A549 (cell line): ENCODE measurements around the gene KIAA1671.

Experiments used
- CEBPB ChIP-seq, 2 experiments: fragments of >200 bp in 1 of 2; sonication (Bioruptor Twin) in 1 of 2; formaldehyde crosslinking in 1 of 2; IDR thresholded peaks; 2 replicates each; pipeline ENCODE4 v1.6.1; 2012 to 2016
- CHD4 ChIP-seq: fragments of 200-600 bp; sonication (generic); IDR thresholded peaks from 2 replicates; pipeline ENCODE4 v1.6.1; 2016; ENCODE audit warnings: antibody characterized with exemption, mild to moderate bottlenecking, borderline replicate concordance
- CTCF ChIP-seq: fragments of >200 bp; sonication (Bioruptor Twin); formaldehyde crosslinking; IDR thresholded peaks from 3 replicates; pipeline ENCODE4 v1.5.1; 2016
- HMGXB4 ChIP-seq: fragments of 250-450 bp; sonication (Bioruptor Pico); IDR thresholded peaks from 2 replicates; pipeline ENCODE4 v1.5.0; 2021; ENCODE audit warnings: mild to moderate bottlenecking, moderate library complexity, borderline replicate concordance
- HOXB5 ChIP-seq: fragments of 250-450 bp; sonication (Bioruptor Pico); IDR thresholded peaks from 2 replicates; pipeline ENCODE4 v1.5.0; 2020; ENCODE audit warnings: mild to moderate bottlenecking, moderate library complexity
- NFE2L2 ChIP-seq: fragments of 150-350 bp; conservative IDR thresholded peaks from 2 replicates; pipeline ENCODE4 v1.6.1; 2014; ENCODE audit warnings: low read length
- POLR2A ChIP-seq: IDR thresholded peaks from 2 replicates; pipeline ENCODE4 v1.6.1; 2012; ENCODE audit warnings: mild to moderate bottlenecking, low read length
- POLR2AphosphoS2 ChIP-seq: conservative IDR thresholded peaks from 2 replicates; pipeline ENCODE4 v1.6.1; 2012; ENCODE audit warnings: low read length, improper control_type of control experiment, inconsistent platforms
- RAD21 ChIP-seq, 2 experiments: fragments of >200 bp in 1 of 2; sonication (Bioruptor Twin) in 1 of 2; formaldehyde crosslinking in 1 of 2; IDR thresholded peaks in 1 of 2; conservative IDR thresholded peaks in 1 of 2; 2 replicates in 1 of 2; 3 replicates in 1 of 2; pipeline ENCODE4 v1.6.1; 2012 to 2018; ENCODE audit warnings: inconsistent platforms in 1 of 2
- USF2 ChIP-seq: fragments of 450-650 bp; IDR thresholded peaks from 2 replicates; pipeline ENCODE4 v1.6.1; 2014; ENCODE audit warnings: antibody characterized with exemption
- ZSCAN20 ChIP-seq: fragments of 250-450 bp; sonication (Bioruptor Pico); IDR thresholded peaks from 2 replicates; pipeline ENCODE4 v1.8.0; 2022; ENCODE audit warnings: mild to moderate bottlenecking, moderate library complexity
- TF ChIP-seq, protein P1 (sequence below): fragments of 150-350 bp; IDR thresholded peaks from 2 replicates; pipeline ENCODE4 v1.6.1; 2014; ENCODE audit warnings: low read depth, mild to moderate bottlenecking, low read length
- TF ChIP-seq, protein P2 (sequence below): IDR thresholded peaks from 2 replicates; pipeline ENCODE4 v1.6.1; 2012

- TF ChIP-seq CTCF = no peak
- TF ChIP-seq RAD21 (conservative IDR thresholded peaks at IDR 0.05 in 1 of 2, IDR thresholded peaks at IDR 0.05 in 1 of 2) = no peak
- TF ChIP-seq CHD4 = no peak
- no peak for TF ChIP-seq ZSCAN20 (CRISPR knock-in tag)
- TF ChIP-seq HOXB5 (CRISPR knock-in tag) = no peak
- TF ChIP-seq, protein P1, sequence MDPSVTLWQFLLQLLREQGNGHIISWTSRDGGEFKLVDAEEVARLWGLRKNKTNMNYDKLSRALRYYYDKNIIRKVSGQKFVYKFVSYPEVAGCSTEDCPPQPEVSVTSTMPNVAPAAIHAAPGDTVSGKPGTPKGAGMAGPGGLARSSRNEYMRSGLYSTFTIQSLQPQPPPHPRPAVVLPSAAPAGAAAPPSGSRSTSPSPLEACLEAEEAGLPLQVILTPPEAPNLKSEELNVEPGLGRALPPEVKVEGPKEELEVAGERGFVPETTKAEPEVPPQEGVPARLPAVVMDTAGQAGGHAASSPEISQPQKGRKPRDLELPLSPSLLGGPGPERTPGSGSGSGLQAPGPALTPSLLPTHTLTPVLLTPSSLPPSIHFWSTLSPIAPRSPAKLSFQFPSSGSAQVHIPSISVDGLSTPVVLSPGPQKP = no peak
- no peak for TF ChIP-seq POLR2A
- TF ChIP-seq HMGXB4 (CRISPR knock-in tag) = no peak
- TF ChIP-seq USF2 = no peak
- no peak for TF ChIP-seq CEBPB (IDR thresholded peaks at IDR 0.05)
- no peak for TF ChIP-seq NFE2L2
- TF ChIP-seq POLR2AphosphoS2 = no peak
- TF ChIP-seq, protein P2, sequence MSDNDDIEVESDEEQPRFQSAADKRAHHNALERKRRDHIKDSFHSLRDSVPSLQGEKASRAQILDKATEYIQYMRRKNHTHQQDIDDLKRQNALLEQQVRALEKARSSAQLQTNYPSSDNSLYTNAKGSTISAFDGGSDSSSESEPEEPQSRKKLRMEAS = no peak
Observed at GRCh38 chr22:24950272-24950902, 2.1 kb upstream of the KIAA1671 start.
